Measurements from ENCODE around the gene DIP2B.
"Not testable (repeated sequence)": the region's sequence is repeated elsewhere in the genome, so short reads cannot be mapped to it uniquely, and the experiment has no call there.

Gene DIP2B

GRCh38 chr12:50640321-50640939 lies 135.6 kb downstream of the DIP2B start:
- no peak for DNase-seq

- DNase-seq, result no peak
Measured at GRCh38 chr12:50641566-50641965, 136.8 kb downstream of the DIP2B start.

- DNase-seq, result no peak
Measured at GRCh38 chr12:50642035-50642451, 137.3 kb downstream of the DIP2B start.

GRCh38 chr12:50642761-50643160 lies 138.0 kb downstream of the DIP2B start:
- no peak for DNase-seq

- no peak for DNase-seq
Measured at GRCh38 chr12:50647031-50647430, 142.2 kb downstream of the DIP2B start.

GRCh38 chr12:50647479-50647878 lies 142.7 kb downstream of the DIP2B start:
- DNase-seq, result no peak

- DNase-seq, result no peak
Measured at GRCh38 chr12:50650285-50650684, 145.5 kb downstream of the DIP2B start.

- DNase-seq, result no peak
Measured at GRCh38 chr12:50655374-50655921, 150.7 kb downstream of the DIP2B start.

- DNase-seq, result no peak
Measured at GRCh38 chr12:50659260-50659659, 154.5 kb downstream of the DIP2B start.

GRCh38 chr12:50659690-50660424 lies 155.1 kb downstream of the DIP2B start:
- DNase-seq, result no peak

- DNase-seq, result no peak
Measured at GRCh38 chr12:50660425-50660822, 155.6 kb downstream of the DIP2B start.

- no peak for DNase-seq
Measured at GRCh38 chr12:50661300-50662115, 156.7 kb downstream of the DIP2B start.

GRCh38 chr12:50662116-50662510 lies 157.3 kb downstream of the DIP2B start:
- DNase-seq, result no peak

- no peak for DNase-seq
Measured at GRCh38 chr12:50665170-50665569, 160.4 kb downstream of the DIP2B start.

GRCh38 chr12:50665609-50666008 lies 160.8 kb downstream of the DIP2B start:
- no peak for DNase-seq

- DNase-seq, result no peak
Measured at GRCh38 chr12:50666023-50666422, 161.2 kb downstream of the DIP2B start.

- DNase-seq, result no peak
Measured at GRCh38 chr12:50672158-50672557, 167.4 kb downstream of the DIP2B start.

GRCh38 chr12:50676756-50677155 lies 172.0 kb downstream of the DIP2B start:
- no peak for DNase-seq

GRCh38 chr12:50677858-50678257 lies 173.1 kb downstream of the DIP2B start:
- no peak for DNase-seq

GRCh38 chr12:50678650-50679365 lies 174.0 kb downstream of the DIP2B start:
- DNase-seq, result no peak

- DNase-seq, result no peak
Measured at GRCh38 chr12:50679612-50680011, 174.8 kb downstream of the DIP2B start.

- DNase-seq, result not testable (repeated sequence)
Measured at GRCh38 chr12:50681064-50681463, 176.3 kb downstream of the DIP2B start.

GRCh38 chr12:50685641-50686040 lies 180.9 kb downstream of the DIP2B start:
- no peak for DNase-seq
